Immature natural killer cell (primary cell): ENCODE data around the gene RTL5. TPM values are rescaled to one million over a fixed set of nuclear protein-coding genes. Genes with fewer than 3 reads are reported as not detected.

ENCODE experiments used
- DNase-seq, 3 donors: peaks; one replicate each; pipeline ENCODE4 v3.0.0; 2022; ENCODE audit warnings: mixed read lengths in 1 of 3
- H3K27ac Mint-ChIP-seq, 6 donors: one replicate each; pipeline ENCODE4 v1.8.0; 2020; ENCODE audit warnings: mixed read lengths in 6 of 6, mild to moderate bottlenecking in 5 of 6, inconsistent platforms in 4 of 6, moderate library complexity in 3 of 6
- H3K27me3 Mint-ChIP-seq, 3 donors: one replicate each; pipeline ENCODE4 v1.8.0; 2020 to 2021; ENCODE audit warnings: low read depth in 3 of 3, mild to moderate bottlenecking in 3 of 3, mixed read lengths in 3 of 3, moderate library complexity in 3 of 3, inconsistent platforms in 1 of 3
- H3K36me3 Mint-ChIP-seq, 3 donors: one replicate each; pipeline ENCODE4 v1.8.0; 2020; ENCODE audit warnings: mixed read lengths in 3 of 3, inconsistent platforms in 2 of 3, mild to moderate bottlenecking in 2 of 3
- H3K4me1 Mint-ChIP-seq, 2 donors: one replicate each; pipeline ENCODE4 v1.8.0; 2020; ENCODE audit warnings: inconsistent platforms in 2 of 2, mild to moderate bottlenecking in 2 of 2, mixed read lengths in 2 of 2, moderate library complexity in 1 of 2
- H3K4me3 Mint-ChIP-seq, 5 donors: one replicate each; pipeline ENCODE4 v1.8.0; 2020; ENCODE audit warnings: mild to moderate bottlenecking in 5 of 5, mixed read lengths in 5 of 5, inconsistent platforms in 3 of 5, moderate library complexity in 3 of 5
- H3K9me3 Mint-ChIP-seq, 6 donors: one replicate each; pipeline ENCODE4 v1.8.0; 2020; ENCODE audit warnings: mild to moderate bottlenecking in 6 of 6, mixed read lengths in 6 of 6, inconsistent platforms in 4 of 6, moderate library complexity in 3 of 6
- polyA plus RNA-seq, 3 donors: library from polyadenylated mRNA; unstranded; fragments of 300-500 nt; fragmentation: Illumina TruSeq; gene quantifications; one replicate each; pipeline ENCODE4 v1.2.3, GENCODE V29; 2021

The RTL5 gene
- polyA plus RNA-seq, 3 donors from 2014 or later, result 0.10 to 0.19 (median 0.16) TPM

- Mint-ChIP-seq H3K4me1 (peaks cover 41 to 54% of the 10 kb centered on the region in 2 donors), H3K36me3 (no peaks in the 10 kb centered on the region), H3K27ac (no peak overlapping the region), H3K27me3 (peaks cover 23 to 32% (median 25%) of the 10 kb centered on the region in 3 donors), H3K9me3 (no peaks in the 10 kb centered on the region), H3K4me3 (no peak overlapping the region)
- no peak for DNase-seq
These were observed 34.6 kb downstream of the RTL5 start for GRCh38 chrX:72097098-72097497.

GRCh38 chrX:72095370-72095769 is 36.3 kb downstream of the RTL5 start:
- Mint-ChIP-seq H3K9me3 (no peaks in the 10 kb centered on the region), H3K27me3 (peaks cover 9 to 23% (median 14%) of the 10 kb centered on the region in 3 donors), H3K27ac (peak overlapping the region; percentile 61 to 93 (median 84)), H3K36me3 (no peaks in the 10 kb centered on the region), H3K4me3 (peak overlapping the region in 1 of 5 donors; percentile 28), H3K4me1 (peaks cover 24 to 37% of the 10 kb centered on the region in 2 donors)
- no peak for DNase-seq

- Mint-ChIP-seq H3K4me3 (peak overlapping the region in 1 of 5 donors; percentile 28), H3K27me3 (peaks cover 7 to 24% (median 13%) of the 10 kb centered on the region in 3 donors), H3K36me3 (no peaks in the 10 kb centered on the region), H3K4me1 (peaks cover 19 to 32% of the 10 kb centered on the region in 2 donors), H3K27ac (peak overlapping the region; percentile 61 to 93 (median 84)), H3K9me3 (no peaks in the 10 kb centered on the region)
- peak; percentile 77 to 81 (median 77) for DNase-seq
These were observed 36.8 kb downstream of the RTL5 start for GRCh38 chrX:72094894-72095293.

- H3K9me3 Mint-ChIP-seq, result no peaks in the 10 kb centered on the region
- H3K4me3 Mint-ChIP-seq, result no peak overlapping the region
- DNase-seq, result no peak
- peaks cover 11 to 12% of the 10 kb centered on the region in 2 donors for H3K4me1 Mint-ChIP-seq
- peak overlapping the region in 3 of 6 donors; percentile 17 to 51 (median 34) for H3K27ac Mint-ChIP-seq
- no peaks in the 10 kb centered on the region for H3K36me3 Mint-ChIP-seq
- H3K27me3 Mint-ChIP-seq, result peaks cover 0 to 13% (median 4%) of the 10 kb centered on the region in 3 donors
These were observed 42.5 kb downstream of the RTL5 start for GRCh38 chrX:72089254-72089653.

GRCh38 chrX:72088761-72089160 is 43.0 kb downstream of the RTL5 start:
- Mint-ChIP-seq H3K4me1 (peaks cover 11 to 12% of the 10 kb centered on the region in 2 donors), H3K27ac (no peak overlapping the region), H3K4me3 (no peak overlapping the region), H3K9me3 (no peaks in the 10 kb centered on the region), H3K27me3 (peaks cover 0 to 13% (median 4%) of the 10 kb centered on the region in 3 donors), H3K36me3 (no peaks in the 10 kb centered on the region)
- DNase-seq, result no peak

- H3K27ac Mint-ChIP-seq, result no peak overlapping the region
- H3K9me3 Mint-ChIP-seq, result no peaks in the 10 kb centered on the region
- peaks cover 11 to 12% of the 10 kb centered on the region in 2 donors for H3K4me1 Mint-ChIP-seq
- H3K4me3 Mint-ChIP-seq, result no peak overlapping the region
- peaks cover 0 to 13% (median 4%) of the 10 kb centered on the region in 3 donors for H3K27me3 Mint-ChIP-seq
- no peaks in the 10 kb centered on the region for H3K36me3 Mint-ChIP-seq
- no peak for DNase-seq
These were observed 44.7 kb downstream of the RTL5 start for GRCh38 chrX:72086995-72087394.

- Mint-ChIP-seq H3K36me3 (no peaks in the 10 kb centered on the region), H3K4me1 (peaks cover 10 to 11% of the 10 kb centered on the region in 2 donors), H3K9me3 (no peaks in the 10 kb centered on the region), H3K4me3 (no peak overlapping the region), H3K27me3 (peaks cover under 1 to 8% (median 7%) of the 10 kb centered on the region in 3 donors), H3K27ac (no peak overlapping the region)
- DNase-seq, result no peak
These were observed 47.6 kb downstream of the RTL5 start for GRCh38 chrX:72084114-72084513.

GRCh38 chrX:72083291-72083690 is 48.4 kb downstream of the RTL5 start:
- Mint-ChIP-seq H3K4me3 (no peak overlapping the region), H3K27me3 (peaks cover 6 to 9% (median 7%) of the 10 kb centered on the region in 3 donors), H3K27ac (no peak overlapping the region), H3K9me3 (no peaks in the 10 kb centered on the region), H3K36me3 (no peaks in the 10 kb centered on the region), H3K4me1 (peaks cover 5 to 9% of the 10 kb centered on the region in 2 donors)
- DNase-seq, result no peak

GRCh38 chrX:72081605-72082320 is 50.0 kb downstream of the RTL5 start:
- no peak overlapping the region for H3K4me3 Mint-ChIP-seq
- peaks cover 11 to 13% of the 10 kb centered on the region in 2 donors for H3K4me1 Mint-ChIP-seq
- DNase-seq, result no peak
- no peaks in the 10 kb centered on the region for H3K9me3 Mint-ChIP-seq
- H3K27me3 Mint-ChIP-seq, result peaks cover 6 to 11% (median 7%) of the 10 kb centered on the region in 3 donors
- H3K27ac Mint-ChIP-seq, result no peak overlapping the region
- no peaks in the 10 kb centered on the region for H3K36me3 Mint-ChIP-seq

- Mint-ChIP-seq H3K27me3 (peaks cover 6 to 15% (median 7%) of the 10 kb centered on the region in 3 donors), H3K4me1 (peaks cover 11 to 13% of the 10 kb centered on the region in 2 donors), H3K9me3 (no peaks in the 10 kb centered on the region), H3K36me3 (no peaks in the 10 kb centered on the region), H3K4me3 (no peak overlapping the region), H3K27ac (no peak overlapping the region)
- DNase-seq, result no peak
These were observed 50.9 kb downstream of the RTL5 start for GRCh38 chrX:72080800-72081199.

- H3K36me3 Mint-ChIP-seq, result no peaks in the 10 kb centered on the region
- no peak overlapping the region for H3K27ac Mint-ChIP-seq
- DNase-seq, result no peak
- no peak overlapping the region for H3K4me3 Mint-ChIP-seq
- peaks cover 6 to 14% (median 7%) of the 10 kb centered on the region in 3 donors for H3K27me3 Mint-ChIP-seq
- H3K9me3 Mint-ChIP-seq, result no peaks in the 10 kb centered on the region
- peaks cover 11 to 13% of the 10 kb centered on the region in 2 donors for H3K4me1 Mint-ChIP-seq
These were observed 51.6 kb downstream of the RTL5 start for GRCh38 chrX:72080150-72080549.

- Mint-ChIP-seq H3K9me3 (no peaks in the 10 kb centered on the region), H3K27me3 (peaks cover 6 to 14% (median 7%) of the 10 kb centered on the region in 3 donors), H3K4me3 (no peak overlapping the region), H3K27ac (no peak overlapping the region), H3K4me1 (peaks cover 11 to 13% of the 10 kb centered on the region in 2 donors), H3K36me3 (no peaks in the 10 kb centered on the region)
- no peak for DNase-seq
These were observed 52.1 kb downstream of the RTL5 start for GRCh38 chrX:72079607-72080006.

- Mint-ChIP-seq H3K4me3 (no peak overlapping the region), H3K27ac (peak overlapping the region in 1 of 6 donors; percentile 7), H3K4me1 (peaks cover 11 to 13% of the 10 kb centered on the region in 2 donors), H3K27me3 (peaks cover 6 to 10% (median 7%) of the 10 kb centered on the region in 3 donors), H3K36me3 (no peaks in the 10 kb centered on the region), H3K9me3 (no peaks in the 10 kb centered on the region)
- DNase-seq, result no peak
These were observed 53.3 kb downstream of the RTL5 start for GRCh38 chrX:72078411-72078810.
